Measurements from ENCODE around the gene CTNNA1.

The CTNNA1 gene

DNA sequence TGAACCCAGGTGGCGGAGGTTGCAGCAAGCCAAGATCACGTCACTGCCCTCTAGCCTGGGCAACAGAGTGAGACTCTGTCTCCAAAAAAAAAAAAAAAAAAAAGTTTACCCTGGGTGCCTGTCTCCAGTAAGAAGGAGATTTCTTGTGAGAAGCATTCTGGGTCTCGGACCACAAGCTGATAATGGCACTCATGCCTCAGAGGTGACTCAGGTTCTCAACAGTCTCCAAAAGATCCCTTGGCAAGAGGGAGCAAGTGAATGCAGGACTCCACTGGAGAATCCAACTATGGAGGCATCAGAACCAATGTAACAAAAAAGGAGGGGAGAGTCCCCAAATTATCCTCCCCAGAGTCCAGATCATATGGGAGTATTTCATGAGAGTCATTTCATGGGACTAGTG lies 227.9 kb downstream of the CTNNA1 start:
- H3K4me3 ChIP-seq (ENCODE audit: low read length) = no peak overlapping the region
- H3K4me2 ChIP-seq (ENCODE audit: low read length) = no peak overlapping the region
- no peaks in the 10 kb centered on the region for H3F3A ChIP-seq (ENCODE audit: control insufficient read depth, insufficient read depth)
- no peak for TF ChIP-seq EZH2phosphoT487 (IDR thresholded peaks at IDR 0.05; ENCODE audit: borderline replicate concordance, low read length)
- TF ChIP-seq, protein P1, sequence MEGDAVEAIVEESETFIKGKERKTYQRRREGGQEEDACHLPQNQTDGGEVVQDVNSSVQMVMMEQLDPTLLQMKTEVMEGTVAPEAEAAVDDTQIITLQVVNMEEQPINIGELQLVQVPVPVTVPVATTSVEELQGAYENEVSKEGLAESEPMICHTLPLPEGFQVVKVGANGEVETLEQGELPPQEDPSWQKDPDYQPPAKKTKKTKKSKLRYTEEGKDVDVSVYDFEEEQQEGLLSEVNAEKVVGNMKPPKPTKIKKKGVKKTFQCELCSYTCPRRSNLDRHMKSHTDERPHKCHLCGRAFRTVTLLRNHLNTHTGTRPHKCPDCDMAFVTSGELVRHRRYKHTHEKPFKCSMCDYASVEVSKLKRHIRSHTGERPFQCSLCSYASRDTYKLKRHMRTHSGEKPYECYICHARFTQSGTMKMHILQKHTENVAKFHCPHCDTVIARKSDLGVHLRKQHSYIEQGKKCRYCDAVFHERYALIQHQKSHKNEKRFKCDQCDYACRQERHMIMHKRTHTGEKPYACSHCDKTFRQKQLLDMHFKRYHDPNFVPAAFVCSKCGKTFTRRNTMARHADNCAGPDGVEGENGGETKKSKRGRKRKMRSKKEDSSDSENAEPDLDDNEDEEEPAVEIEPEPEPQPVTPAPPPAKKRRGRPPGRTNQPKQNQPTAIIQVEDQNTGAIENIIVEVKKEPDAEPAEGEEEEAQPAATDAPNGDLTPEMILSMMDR (IDR thresholded peaks at IDR 0.05; ENCODE audit: low read depth, low read length, poor library complexity, severe bottlenecking) = no peak
- no peaks in the 10 kb centered on the region for H3K79me2 ChIP-seq (ENCODE audit: control insufficient read depth, low read length)
- H3K9me3 ChIP-seq (ENCODE audit: control insufficient read depth, insufficient read depth, low read length) = no peaks in the 10 kb centered on the region
- H3K9me2 ChIP-seq (replicated peaks; ENCODE audit: control insufficient read depth, low read length) = no peaks in the 10 kb centered on the region
- no peak overlapping the region for H3K27ac ChIP-seq (ENCODE audit: low read depth, low read length)
- H3K27me3 ChIP-seq (ENCODE audit: control insufficient read depth, low read length) = no peaks in the 10 kb centered on the region
- H3K4me1 ChIP-seq (ENCODE audit: control insufficient read depth, low read length) = no peaks in the 10 kb centered on the region
- no peaks in the 10 kb centered on the region for H4K20me1 ChIP-seq (ENCODE audit: control insufficient read depth, insufficient read depth, low read depth, low read length)
- H3K36me3 ChIP-seq (ENCODE audit: control insufficient read depth, low read length) = no peaks in the 10 kb centered on the region

DNA sequence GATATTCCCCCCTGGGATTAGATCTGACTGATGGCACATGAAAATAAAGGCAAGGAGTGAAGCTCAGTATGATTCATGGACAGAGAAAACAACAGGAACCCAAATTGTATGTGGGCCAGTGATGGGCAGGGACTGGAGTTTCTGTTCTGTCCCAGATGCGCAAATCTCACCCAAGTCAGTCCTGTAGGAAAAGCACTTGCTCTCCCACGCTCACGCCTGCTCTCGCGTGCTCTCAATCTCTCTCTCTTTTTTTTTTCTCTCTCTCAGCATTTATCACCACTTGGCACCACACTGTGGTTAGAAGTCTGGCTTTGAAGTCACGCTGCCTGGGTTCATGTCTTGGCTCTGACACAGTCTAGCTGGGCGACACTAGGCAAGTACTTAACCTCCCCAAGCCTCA lies 228.4 kb downstream of the CTNNA1 start:
- H3K27me3 ChIP-seq (ENCODE audit: control insufficient read depth, low read length) = no peaks in the 10 kb centered on the region
- no peaks in the 10 kb centered on the region for H4K20me1 ChIP-seq (ENCODE audit: control insufficient read depth, insufficient read depth, low read depth, low read length)
- H3K4me1 ChIP-seq (ENCODE audit: control insufficient read depth, low read length) = no peaks in the 10 kb centered on the region
- no peaks in the 10 kb centered on the region for H3K79me2 ChIP-seq (ENCODE audit: control insufficient read depth, low read length)
- H3K9me3 ChIP-seq (ENCODE audit: control insufficient read depth, insufficient read depth, low read length) = no peaks in the 10 kb centered on the region
- H3K4me3 ChIP-seq (ENCODE audit: low read length) = no peak overlapping the region
- no peak for TF ChIP-seq EZH2phosphoT487 (IDR thresholded peaks at IDR 0.05; ENCODE audit: borderline replicate concordance, low read length)
- H3F3A ChIP-seq (ENCODE audit: control insufficient read depth, insufficient read depth) = no peaks in the 10 kb centered on the region
- no peak overlapping the region for H3K4me2 ChIP-seq (ENCODE audit: low read length)
- H3K27ac ChIP-seq (ENCODE audit: low read depth, low read length) = no peak overlapping the region
- no peaks in the 10 kb centered on the region for H3K36me3 ChIP-seq (ENCODE audit: control insufficient read depth, low read length)
- H3K9me2 ChIP-seq (replicated peaks; ENCODE audit: control insufficient read depth, low read length) = no peaks in the 10 kb centered on the region

DNA sequence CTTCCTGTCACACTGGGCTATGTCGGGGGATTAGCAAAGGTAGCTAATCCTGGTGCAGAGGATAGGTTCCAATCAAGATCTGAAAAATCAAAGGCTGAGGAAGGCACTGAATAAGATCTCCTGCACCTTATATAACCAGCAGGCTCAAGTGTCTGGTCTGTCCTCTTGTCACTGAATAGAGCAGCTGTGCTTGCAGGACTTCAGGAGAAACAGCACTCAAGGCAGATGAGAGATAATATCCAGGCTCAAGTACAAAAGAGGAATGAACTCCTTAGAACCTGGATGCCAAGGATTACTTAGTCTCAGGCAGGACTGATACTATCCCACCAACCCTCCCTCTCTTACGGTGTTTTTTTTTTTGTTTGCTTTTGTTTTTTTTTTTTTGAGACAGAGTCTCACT lies 230.8 kb downstream of the CTNNA1 start:
- TF ChIP-seq, protein P1 (IDR thresholded peaks at IDR 0.05; ENCODE audit: low read depth, low read length, poor library complexity, severe bottlenecking) = no peak
- TF ChIP-seq EZH2phosphoT487 (IDR thresholded peaks at IDR 0.05; ENCODE audit: borderline replicate concordance, low read length) = no peak
- no peak overlapping the region for H3K4me2 ChIP-seq (ENCODE audit: low read length)
- H4K20me1 ChIP-seq (ENCODE audit: control insufficient read depth, insufficient read depth, low read depth, low read length) = no peaks in the 10 kb centered on the region
- no peaks in the 10 kb centered on the region for H3K4me1 ChIP-seq (ENCODE audit: control insufficient read depth, low read length)
- no peaks in the 10 kb centered on the region for H3K79me2 ChIP-seq (ENCODE audit: control insufficient read depth, low read length)
- H3K9me2 ChIP-seq (replicated peaks; ENCODE audit: control insufficient read depth, low read length) = no peaks in the 10 kb centered on the region
- H3K4me3 ChIP-seq (ENCODE audit: low read length) = no peak overlapping the region
- H3F3A ChIP-seq (ENCODE audit: control insufficient read depth, insufficient read depth) = no peaks in the 10 kb centered on the region
- no peaks in the 10 kb centered on the region for H3K27me3 ChIP-seq (ENCODE audit: control insufficient read depth, low read length)
- no peaks in the 10 kb centered on the region for H3K36me3 ChIP-seq (ENCODE audit: control insufficient read depth, low read length)
- no peak overlapping the region for H3K27ac ChIP-seq (ENCODE audit: low read depth, low read length)
- H3K9me3 ChIP-seq (ENCODE audit: control insufficient read depth, insufficient read depth, low read length) = no peaks in the 10 kb centered on the region
